HG03060 (cell line): ENCODE measurements around the gene OR52K2.
A peak's percentile ranks its signal among the peaks of the same experiment; 100 is the strongest.
"Not testable (repeated sequence)": the region's sequence is repeated elsewhere in the genome, so short reads cannot be mapped to it uniquely, and the experiment has no call there.

ENCODE experiments used
- ATAC-seq: cut with Tn5 transposase; IDR thresholded peaks from one replicate; pipeline ENCODE4 v1.9.1; 2021; ENCODE audit warnings: low read depth, moderate number of reproducible peaks; ENCODE audit not compliant: unreplicated experiment

OR52K2 gene

DNA sequence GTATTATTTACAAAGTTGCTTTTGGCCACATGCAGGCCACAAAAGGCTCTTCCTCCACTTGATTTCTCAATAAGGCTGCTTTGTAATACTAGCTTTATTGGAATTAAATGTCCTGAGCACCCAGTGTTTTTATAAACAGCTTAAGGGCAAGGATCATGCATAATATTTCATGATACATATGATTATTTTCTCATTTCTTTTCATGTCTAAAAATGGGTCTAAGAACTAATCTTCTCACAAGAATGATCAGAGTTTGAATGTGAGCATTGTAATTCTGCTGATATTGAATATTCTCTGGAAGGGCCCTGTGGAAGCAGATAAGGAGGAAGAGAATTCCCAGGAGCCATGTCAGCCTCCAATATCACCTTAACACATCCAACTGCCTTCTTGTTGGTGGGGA lies at the start of gene OR52K2:
Gene OR52K2, plus strand, starts transcription at position 301 of the 400 bp plus-strand sequence. Its CDS starts 45 bp downstream, at position 346.
- ATAC-seq, result no peak

DNA sequence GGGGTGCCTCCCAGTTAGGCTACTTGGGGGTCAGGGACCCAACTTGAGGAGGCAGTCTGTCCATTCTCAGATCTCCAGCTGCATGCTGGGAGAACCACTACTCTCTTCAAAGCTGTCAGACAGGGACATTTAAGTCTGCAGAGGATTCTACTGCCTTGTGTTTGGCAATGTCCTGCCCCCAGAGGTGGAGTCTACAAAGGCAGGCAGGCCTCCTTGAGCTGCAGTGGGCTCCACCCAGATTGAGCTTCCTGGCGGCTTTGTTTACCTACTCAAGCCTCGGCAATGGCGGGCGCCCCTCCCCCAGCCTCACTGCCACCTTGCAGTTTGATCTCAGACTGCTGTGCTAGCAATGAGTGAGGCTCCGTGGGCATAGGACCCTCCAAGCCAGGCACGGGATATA lies 42.9 kb upstream of the OR52K2 start:
- ATAC-seq, result not testable (repeated sequence)

DNA sequence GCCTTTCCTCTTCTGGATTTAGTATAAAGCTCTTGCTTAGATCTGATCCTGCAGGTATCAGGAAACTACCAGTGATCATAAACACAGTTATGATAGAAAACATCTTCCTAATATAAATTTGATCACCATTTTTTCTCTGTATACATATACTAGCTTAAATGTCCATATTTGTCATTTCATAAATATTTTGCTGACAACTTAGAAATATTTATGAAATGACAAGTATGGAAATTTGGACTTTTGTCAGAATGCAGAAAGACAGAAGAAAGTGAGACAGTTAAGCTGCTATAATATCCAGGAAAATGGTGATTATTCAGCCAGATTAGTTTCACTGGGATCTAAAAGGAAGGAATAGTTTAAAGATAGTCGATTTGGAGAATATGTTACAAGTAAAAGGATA lies 32.8 kb upstream of the OR52K2 start:
- no peak for ATAC-seq

DNA sequence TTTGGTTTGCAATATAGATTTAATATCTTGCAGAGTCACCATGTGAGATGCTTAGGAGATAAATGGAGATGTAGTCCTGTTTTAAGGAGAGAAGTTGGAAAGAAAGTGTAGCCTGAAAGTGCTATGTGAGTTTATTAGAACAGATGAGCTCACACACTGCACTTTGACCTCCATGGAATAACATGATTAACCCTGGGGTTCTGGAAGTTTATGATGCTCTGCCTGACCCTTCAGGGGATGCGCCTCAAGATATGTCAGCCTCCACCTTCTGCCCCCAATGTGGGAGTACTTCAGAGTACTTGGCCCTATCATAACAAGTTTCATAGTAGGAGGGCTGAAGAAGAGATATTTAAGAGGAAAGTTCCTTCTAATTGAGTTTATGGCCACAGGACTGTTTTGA lies 32.3 kb upstream of the OR52K2 start:
- no peak for ATAC-seq

DNA sequence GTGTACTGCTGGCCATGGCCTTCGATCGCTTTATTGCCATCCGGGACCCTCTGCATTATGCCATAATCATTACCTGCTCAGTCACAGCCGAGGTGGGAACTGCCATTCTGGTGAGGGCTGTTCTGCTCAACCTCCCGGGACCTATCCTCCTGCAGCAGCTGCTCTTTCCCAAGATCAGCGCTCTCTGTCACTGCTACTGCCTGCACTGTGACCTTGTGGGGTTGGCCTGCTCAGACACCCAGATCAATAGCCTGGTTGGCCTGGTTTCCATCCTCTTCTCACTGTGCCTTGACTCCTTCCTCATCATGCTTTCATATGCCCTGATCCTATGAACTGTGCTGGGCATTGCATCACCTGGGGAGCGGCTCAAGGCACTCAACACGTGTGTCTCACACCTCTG lies 30.7 kb upstream of the OR52K2 start:
- ATAC-seq, result no peak

DNA sequence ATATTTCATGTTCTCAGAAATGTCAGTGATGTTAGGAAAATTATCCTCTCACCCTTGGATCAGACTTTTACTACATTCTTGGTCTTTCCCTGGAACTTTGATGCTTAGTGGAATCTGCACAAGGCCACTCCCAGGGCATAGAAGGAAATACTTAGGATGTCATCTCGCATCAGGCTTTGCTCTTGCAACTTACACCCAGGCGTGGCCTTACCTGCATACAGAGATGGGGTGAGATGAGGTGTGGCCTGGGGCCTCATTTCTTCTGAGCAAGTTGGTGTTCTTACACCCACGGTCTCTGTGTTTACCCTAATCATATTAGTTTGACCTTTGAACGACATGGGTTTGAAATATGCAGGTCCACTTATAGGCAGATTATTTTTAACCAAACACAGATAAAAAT lies 19.0 kb upstream of the OR52K2 start:
- no peak for ATAC-seq

DNA sequence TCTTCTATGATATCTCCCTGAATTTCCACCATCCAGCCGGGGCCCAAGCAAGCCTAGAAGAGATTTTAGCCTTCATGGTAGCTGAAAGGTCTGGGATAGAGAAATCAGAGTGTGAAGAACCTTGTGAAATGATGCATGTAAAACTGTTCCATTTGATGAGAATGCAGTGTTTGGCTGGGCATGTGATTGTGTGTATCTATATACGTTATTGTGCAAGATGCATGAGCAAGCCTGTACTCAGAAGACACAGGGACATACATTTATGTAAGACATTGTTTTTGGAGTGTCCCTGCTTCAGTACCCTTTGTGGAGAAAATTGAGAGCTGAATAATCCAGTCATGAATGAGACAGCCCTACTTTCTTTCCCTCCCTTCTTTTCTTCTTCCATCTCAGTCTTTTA lies 15.2 kb upstream of the OR52K2 start:
- ATAC-seq, result no peak

DNA sequence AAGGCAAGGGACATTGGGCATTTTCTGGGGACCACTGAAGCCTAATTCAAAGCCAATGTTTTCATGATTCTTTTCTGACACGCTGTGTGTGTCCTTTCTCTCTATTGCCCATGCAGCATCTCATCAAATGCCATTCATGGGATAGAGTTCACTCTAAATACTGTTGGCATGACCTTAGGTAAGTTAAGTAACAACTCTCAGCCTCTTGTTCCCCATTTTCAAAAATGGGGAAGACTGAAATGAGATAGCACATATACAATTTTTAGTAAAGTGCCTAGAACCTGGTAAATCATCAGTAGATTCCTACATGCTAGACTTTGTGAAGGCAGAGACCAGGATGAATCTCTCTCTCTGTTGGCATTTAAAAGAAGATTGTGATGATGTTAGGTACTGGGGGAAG lies 12.7 kb upstream of the OR52K2 start:
- no peak for ATAC-seq

DNA sequence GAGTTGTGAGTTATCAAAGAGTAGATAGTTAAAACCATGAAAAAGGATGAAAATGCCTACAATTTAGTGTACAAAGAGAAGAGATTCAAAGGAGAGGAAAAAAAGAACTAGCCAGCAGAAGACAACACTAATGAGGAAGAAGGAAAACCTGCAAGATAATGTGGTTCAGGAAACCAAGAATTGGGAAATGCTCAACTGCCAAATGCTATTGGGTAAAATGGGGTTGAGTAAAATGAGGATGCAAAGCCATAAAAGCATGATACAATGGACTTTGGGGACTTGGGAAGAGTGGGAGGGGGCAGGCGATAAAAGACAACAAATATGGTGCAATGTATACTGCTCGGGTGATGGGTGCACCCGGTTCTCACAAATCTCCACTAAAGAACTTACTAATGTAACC lies 7.6 kb upstream of the OR52K2 start:
- ATAC-seq, result no peak

DNA sequence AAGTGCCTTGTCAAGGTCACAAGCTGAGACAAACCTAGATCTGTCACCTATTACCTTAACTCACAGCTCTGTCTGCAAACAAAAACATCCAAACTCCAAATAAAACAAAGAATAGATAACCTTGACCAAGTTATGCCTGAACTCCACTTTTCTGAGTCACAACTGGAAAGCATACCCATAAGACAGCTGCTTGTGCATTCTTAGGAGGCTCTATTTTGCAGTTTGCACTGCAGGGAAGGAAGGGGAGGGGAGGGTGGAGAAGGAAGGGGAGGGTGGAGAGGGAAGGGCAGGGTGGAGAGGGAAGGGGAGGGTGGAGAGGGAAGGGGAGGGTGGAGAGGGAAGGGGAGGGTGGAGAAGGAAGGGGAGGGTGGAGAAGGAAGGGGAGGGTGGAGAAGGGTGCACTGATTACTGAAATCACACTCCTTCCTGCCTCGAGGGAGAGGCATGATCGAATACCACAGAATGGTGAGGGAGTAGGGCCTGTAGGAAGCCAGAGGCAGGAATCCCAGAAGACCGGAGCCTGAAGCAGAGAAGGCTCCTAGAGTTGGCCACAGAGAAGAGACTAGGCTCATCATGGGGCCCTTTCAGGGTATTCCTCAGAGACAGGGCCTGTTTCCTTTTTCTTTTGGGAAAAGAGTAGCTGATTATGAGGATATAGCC lies 5.7 kb upstream of the OR52K2 start:
- no peak for ATAC-seq

DNA sequence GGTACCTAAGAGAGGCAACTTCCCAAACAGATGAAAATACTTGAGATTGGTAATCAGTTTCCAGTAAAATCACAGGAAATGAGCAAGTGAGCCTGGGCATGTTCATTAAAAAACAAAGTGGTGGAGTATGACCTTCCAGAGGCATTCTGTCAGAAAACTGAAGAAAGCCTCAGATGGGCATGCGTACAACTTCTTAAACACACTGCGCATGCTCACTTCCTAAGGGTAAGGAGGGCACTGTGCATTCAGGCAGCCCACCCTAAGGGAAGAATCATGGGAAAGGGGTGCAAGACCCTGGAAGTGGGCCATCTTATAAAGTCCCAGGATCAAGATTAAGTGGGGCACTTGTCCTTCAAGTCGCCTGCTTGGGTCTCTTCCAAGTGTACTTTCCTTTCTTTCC lies 4.0 kb downstream of the OR52K2 start:
- no peak for ATAC-seq

DNA sequence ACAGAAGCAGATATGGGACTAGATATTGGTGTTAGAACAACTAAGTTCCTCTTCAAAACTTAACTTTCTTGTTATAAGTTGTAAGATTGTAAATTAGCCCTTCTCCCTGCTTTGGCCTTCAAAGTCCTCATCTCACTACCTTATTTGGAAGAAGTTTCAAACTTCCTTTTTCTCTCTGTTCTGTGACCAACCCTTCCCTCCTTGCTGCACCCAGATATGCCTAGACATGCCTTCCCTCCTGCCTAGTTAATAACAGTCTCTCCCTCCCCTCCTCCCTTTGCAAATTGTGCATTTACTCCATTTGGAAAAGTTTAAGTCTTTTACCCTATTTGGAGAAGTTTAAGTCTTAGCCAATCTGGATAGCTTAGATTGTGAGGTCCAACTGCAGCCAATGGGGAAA lies 4.9 kb downstream of the OR52K2 start:
- ATAC-seq, result no peak

DNA sequence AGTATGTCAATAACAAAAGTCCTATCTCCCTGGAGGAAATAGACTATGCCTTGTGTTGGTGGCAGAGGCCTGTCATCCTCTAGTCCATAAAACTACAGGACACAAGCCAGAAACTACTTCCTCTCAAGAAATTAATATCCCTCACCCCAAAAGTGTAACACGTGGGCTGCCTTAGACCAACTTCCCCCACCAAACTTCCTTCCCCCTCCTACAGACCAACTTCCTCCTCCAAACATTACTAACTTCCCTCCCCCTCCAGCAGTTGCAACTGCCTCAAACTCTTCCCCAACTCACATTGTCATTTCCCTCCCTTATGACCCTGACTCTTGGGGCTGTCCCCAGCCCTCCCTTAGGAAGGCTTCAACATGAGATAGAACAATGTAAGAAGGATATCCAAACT lies 6.3 kb downstream of the OR52K2 start:
- ATAC-seq, result no peak

DNA sequence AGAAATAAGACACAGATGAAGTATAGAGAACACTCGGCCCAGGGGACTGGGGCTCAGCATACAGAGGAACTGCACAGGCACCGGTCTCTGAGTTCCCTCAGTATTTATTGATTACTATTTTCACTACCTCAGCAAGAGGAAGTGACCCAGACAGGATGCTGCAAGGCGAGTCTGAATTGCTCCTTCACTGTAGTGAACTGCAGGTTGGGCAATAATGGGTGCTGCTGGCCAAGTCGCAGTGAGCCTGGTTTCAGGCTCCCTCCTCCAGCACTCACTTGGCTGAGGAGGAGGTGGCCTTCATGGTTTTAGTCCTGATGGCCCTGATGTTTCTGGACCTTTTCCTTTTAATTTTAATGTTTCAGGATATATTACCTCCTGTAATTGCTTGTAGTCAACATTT lies 10.4 kb downstream of the OR52K2 start:
- ATAC-seq, result peak; percentile 79

DNA sequence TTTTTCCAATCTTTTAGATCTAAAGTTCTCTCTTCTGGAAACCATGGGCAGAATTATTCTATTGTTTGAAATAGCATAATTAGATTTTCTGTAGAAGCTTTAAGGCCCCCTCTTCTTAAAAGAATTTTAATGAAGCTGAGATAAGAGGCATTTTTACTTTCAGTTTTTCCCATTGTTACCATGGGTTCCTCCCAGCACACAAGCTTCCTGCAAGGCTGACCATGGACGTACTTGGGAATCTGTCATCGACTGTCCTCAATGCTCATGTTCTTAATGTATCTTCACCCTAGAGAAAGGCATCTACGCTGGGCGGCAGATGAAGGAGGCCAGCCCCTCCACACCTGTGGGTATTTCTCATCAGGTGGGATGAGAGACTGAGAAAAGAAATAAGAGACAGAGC lies 11.1 kb downstream of the OR52K2 start:
- no peak for ATAC-seq

DNA sequence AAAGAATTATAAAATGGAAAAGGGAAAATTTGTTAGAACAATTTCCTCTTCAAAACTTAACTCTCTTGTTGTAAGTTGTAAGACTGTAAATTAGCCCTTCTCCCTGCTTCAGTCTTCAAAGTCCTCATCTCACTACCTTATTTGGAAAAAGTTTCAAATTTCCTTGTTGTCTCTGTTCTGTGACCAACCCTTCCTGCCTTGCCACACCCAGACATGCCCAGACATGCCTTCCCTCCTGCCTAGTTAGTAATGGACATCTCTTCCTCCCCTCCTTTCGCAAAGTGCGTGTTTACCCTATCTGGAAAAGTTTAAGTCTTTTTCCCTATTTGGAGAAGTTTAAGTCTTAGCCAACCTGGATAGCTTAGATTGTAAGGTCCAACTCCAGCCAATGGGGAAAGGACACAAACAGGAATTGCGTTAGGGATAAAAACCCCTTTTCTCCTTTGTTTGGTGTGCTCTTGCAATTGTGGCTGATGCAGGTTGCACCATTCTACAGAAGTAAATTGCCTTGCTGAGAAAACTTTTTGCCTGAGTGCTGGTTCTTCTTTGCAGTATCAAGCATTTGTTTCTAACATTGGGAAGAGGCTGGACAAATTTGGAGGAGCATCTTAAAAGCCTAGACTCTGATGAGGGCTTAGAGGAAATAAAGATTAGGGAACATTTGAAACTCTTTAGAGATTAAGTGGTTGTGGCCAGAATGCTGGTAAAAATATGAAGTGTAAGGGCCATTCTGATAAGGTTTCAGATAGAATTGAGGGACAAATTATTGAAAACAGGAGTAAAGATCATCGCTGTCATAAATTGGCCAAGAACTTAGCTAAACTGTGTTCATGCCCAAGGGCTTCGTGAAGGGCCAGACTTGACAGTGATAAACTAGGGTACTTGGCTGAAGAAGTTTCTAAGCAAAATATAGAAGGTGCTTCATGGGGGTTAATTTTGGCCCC lies 15.4 kb downstream of the OR52K2 start:
- ATAC-seq, result no peak

DNA sequence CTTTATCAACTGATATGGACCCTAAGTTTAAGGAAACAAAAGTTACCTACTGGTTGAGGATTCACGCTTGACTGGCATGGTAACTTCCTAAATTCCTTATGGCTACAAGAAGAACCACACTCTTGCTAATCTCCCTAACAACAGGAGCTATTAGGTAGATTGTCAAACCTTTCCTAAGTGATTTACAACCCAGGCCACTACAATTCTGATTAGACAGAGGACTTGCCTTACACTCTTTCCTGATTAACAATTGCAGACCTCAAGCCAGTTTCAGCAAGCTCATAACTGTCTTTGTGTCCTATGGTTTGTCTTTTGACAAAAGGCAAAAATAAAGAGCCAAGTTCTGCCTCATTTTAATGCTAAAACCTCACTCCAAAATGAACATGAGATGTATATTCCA lies 16.3 kb downstream of the OR52K2 start:
- no peak for ATAC-seq

DNA sequence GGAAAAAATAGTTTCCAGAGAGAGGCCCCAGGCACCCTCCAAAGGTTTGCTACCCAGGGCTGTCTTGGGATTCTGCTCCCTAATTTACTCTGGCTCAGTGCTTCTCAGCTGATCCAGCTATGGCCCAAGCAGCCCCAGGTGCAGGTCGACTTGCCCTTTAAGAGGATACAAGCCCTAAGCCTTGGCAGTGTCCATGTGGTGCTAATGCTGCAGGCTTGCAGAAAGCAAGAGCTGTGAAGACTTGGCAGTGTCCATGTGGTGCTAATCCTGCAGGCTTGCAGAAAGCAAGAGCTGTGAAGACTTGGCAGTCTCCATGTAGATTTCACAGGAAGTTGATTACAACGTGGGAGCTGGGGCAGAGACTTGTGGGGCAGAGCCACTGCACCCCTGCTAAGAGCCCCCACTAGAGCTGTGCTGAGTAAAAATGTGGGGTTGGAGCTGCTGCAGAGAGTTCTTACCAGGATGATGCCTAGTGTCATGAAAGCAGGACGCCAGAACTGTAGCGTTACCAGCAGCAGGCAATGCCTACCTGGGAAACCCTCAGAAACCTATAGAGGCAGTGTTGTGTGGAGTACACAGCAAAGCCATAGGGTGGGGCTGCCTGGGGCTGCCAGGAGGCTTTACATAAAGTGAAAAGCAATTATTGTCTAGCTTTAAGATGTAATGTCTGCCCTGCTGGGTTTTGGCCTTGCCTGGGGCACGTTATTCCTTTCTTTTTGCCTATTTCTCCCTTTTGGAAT lies 17.2 kb downstream of the OR52K2 start:
- no peak for ATAC-seq

DNA sequence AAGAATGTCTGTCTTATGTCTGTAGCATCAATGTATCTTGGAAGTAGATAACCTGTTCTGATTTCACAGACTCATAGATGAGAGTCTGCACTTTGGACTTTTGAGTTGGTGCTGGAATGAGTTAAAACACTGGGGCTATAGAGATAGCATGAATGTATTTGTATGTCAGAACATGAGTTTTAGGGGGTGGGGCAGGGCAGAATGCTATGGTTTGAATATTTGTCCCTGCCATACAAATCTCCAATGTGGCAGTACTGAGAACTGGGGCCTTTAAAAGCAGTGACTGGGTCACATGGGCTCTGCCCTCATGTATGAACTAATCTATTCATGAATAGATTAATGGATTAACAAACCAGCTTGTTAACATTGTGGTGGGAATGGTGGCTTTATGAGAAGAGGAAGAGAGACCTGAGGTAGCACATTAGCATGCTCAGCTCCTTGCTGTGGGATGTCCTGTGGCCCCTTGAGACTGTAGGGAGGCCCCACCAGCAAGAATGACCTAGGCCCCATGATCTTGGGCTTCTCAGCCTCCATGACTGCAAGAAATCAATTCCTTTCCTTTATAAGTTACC lies 17.9 kb downstream of the OR52K2 start:
- ATAC-seq, result no peak

DNA sequence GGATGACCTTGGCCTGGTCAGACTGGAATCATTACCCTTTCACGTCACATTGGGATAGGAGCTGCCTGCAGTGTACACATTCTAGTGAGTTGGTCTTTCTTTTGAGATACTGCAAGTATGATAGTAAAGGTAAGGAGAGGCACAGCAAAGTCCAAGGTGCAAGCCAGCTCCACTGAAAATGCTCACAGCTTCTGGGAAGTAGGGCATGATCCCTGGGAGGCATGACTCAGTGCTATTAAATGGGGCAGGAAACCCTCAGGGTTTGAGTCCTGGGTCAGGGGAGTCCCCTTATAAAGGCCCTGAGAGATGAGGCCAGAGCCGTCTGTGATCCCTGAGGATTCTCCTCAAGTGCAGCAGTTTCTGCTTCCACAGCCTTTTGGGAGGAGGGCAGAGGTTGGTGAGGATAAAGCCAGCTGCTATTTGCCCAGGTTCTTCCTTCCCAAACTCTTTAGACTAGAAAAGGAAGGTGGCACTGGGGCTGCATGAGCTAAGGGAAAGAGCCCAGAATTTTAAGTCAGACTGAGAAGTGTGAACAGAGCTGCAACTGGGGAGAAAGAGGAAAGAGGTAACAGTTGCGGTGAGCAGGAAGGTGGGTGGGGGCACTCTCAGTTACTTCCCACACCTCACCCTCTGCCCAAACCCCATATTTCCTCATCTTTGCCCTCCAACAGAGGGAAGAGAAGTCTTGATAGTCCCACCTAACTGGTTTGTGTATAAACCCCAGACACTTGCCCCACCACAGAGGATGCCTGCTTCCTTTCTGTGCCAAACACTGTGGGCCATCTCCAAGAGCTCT lies 18.9 kb downstream of the OR52K2 start:
- ATAC-seq, result no peak
